Body of pancreas (tissue), 4 donors: ENCODE measurements around the gene CGRRF1.

ENCODE experiments used
- CTCF ChIP-seq, 7 experiments: fragments of 450-650 bp in 4 of 7; fragments of 200-600 bp in 3 of 7; sonication (generic) in 3 of 7; IDR thresholded peaks; one replicate each; pipeline ENCODE4 v1.5.1; 2016 to 2019; ENCODE audit warnings: antibody characterized with exemption in 7 of 7
- POLR2A ChIP-seq, 3 donors: fragments of 450-650 bp; IDR thresholded peaks; one replicate each; pipeline ENCODE4 v1.6.1; 2016; ENCODE audit warnings: antibody characterized with exemption in 3 of 3, mild to moderate bottlenecking in 2 of 3

GRCh38 chr14:54475187-54475899 is 34.4 kb upstream of the CGRRF1 start:
- no peak for TF ChIP-seq CTCF (IDR thresholded peaks at IDR 0.05)
- no peak for TF ChIP-seq POLR2A (IDR thresholded peaks at IDR 0.05)
